GM19043 (cell line): ENCODE results near the gene CCDC152.

Experiments
- ATAC-seq: cut with Tn5 transposase; IDR thresholded peaks from one replicate; pipeline ENCODE4 v1.9.1; 2021; ENCODE audit warnings: low read depth; ENCODE audit not compliant: unreplicated experiment

The CCDC152 gene

GRCh38 chr5:42779083-42779482 lies 22.5 kb downstream of the CCDC152 start:
- no peak for ATAC-seq

GRCh38 chr5:42781584-42781983 lies 25.0 kb downstream of the CCDC152 start:
- no peak for ATAC-seq

- no peak for ATAC-seq
These were observed 27.5 kb downstream of the CCDC152 start for GRCh38 chr5:42784132-42784531.

GRCh38 chr5:42785756-42786155 lies 29.1 kb downstream of the CCDC152 start:
- ATAC-seq, result no peak

- ATAC-seq, result no peak
These were observed 30.5 kb downstream of the CCDC152 start for GRCh38 chr5:42787073-42787472.

- ATAC-seq, result no peak
These were observed 31.2 kb downstream of the CCDC152 start for GRCh38 chr5:42787845-42788244.

GRCh38 chr5:42791151-42791550 lies 34.5 kb downstream of the CCDC152 start:
- ATAC-seq, result no peak

- ATAC-seq, result no peak
These were observed 41.9 kb downstream of the CCDC152 start for GRCh38 chr5:42798284-42799240.

GRCh38 chr5:42799241-42799608 lies 42.6 kb downstream of the CCDC152 start:
- no peak for ATAC-seq

GRCh38 chr5:42799668-42800114 lies 43.1 kb downstream of the CCDC152 start:
- no peak for ATAC-seq

- no peak for ATAC-seq
These were observed 44.2 kb downstream of the CCDC152 start for GRCh38 chr5:42800748-42801330.

- no peak for ATAC-seq
These were observed 45.0 kb downstream of the CCDC152 start for GRCh38 chr5:42801516-42802166.

- no peak for ATAC-seq
These were observed 48.2 kb downstream of the CCDC152 start for GRCh38 chr5:42804717-42805339.

GRCh38 chr5:42806004-42806700 lies 49.5 kb downstream of the CCDC152 start:
- no peak for ATAC-seq

GRCh38 chr5:42806701-42807262 lies 50.2 kb downstream of the CCDC152 start:
- ATAC-seq, result no peak

- no peak for ATAC-seq
These were observed 51.3 kb downstream of the CCDC152 start for GRCh38 chr5:42807722-42808447.

GRCh38 chr5:42808888-42809611 lies 52.4 kb downstream of the CCDC152 start:
- no peak for ATAC-seq

GRCh38 chr5:42810834-42811590 lies 54.4 kb downstream of the CCDC152 start:
- no peak for ATAC-seq
